ENCODE results near the gene ANK3. TPM values are rescaled to one million over a fixed set of nuclear protein-coding genes. Genes with fewer than 3 reads are reported as not detected.

The ANK3 gene
- total and polyA plus RNA-seq, 2 donors from 2014 or later: 38.2 to 214 TPM

- intact Hi-C loops (cut with DNase I): no loop called here
- Histone ChIP-seq H3K36me3 (ENCODE audit: control insufficient read depth in 2 of 3, insufficient read depth in 3 of 3, low read length in 3 of 3) (peaks cover 3 to 31% (median 4%) of the 10 kb centered on the region in 3 donors), H3K27ac (ENCODE audit: low read depth in 2 of 2, low read length in 2 of 2) (no peak overlapping the region), H3K9ac (ENCODE audit: low read length in 3 of 3) (no peak overlapping the region), H3K4me1 (ENCODE audit: control insufficient read depth in 2 of 3, insufficient read depth in 2 of 3, low read depth in 1 of 3, low read length in 3 of 3) (peaks cover 0 to 7% (median 0%) of the 10 kb centered on the region in 3 donors), H3K27me3 (ENCODE audit: control insufficient read depth, insufficient read depth, low read length) (no peaks in the 10 kb centered on the region), H3K4me3 (ENCODE audit: low read length in 3 of 3) (no peak overlapping the region), H3K9me3 (ENCODE audit: control insufficient read depth in 2 of 3, insufficient read depth in 1 of 3, low read length in 3 of 3) (no peaks in the 10 kb centered on the region)
- FAIRE-seq (no peak), DNase-seq (no peak)
- TF ChIP-seq CTCF (IDR thresholded peaks at IDR 0.05; ENCODE audit: borderline replicate concordance, extremely low read depth, insufficient read depth): no peak
Measured at GRCh38 chr10:60086862-60087261, 302.8 kb downstream of the ANK3 start.

GRCh38 chr10:60086421-60086820, 303.3 kb downstream of the ANK3 start:
- Histone ChIP-seq H3K4me3 (ENCODE audit: low read length in 3 of 3) (no peak overlapping the region), H3K27me3 (ENCODE audit: control insufficient read depth, insufficient read depth, low read length) (no peaks in the 10 kb centered on the region), H3K36me3 (ENCODE audit: control insufficient read depth in 2 of 3, insufficient read depth in 3 of 3, low read length in 3 of 3) (peaks cover 3 to 35% (median 4%) of the 10 kb centered on the region in 3 donors), H3K9me3 (ENCODE audit: control insufficient read depth in 2 of 3, insufficient read depth in 1 of 3, low read length in 3 of 3) (no peaks in the 10 kb centered on the region), H3K27ac (ENCODE audit: low read depth in 2 of 2, low read length in 2 of 2) (no peak overlapping the region), H3K9ac (ENCODE audit: low read length in 3 of 3) (no peak overlapping the region), H3K4me1 (ENCODE audit: control insufficient read depth in 2 of 3, insufficient read depth in 2 of 3, low read depth in 1 of 3, low read length in 3 of 3) (peaks cover 0 to 7% (median 0%) of the 10 kb centered on the region in 3 donors)
- intact Hi-C loops (cut with DNase I): no loop called here
- no peak for DNase-seq
- no peak for TF ChIP-seq CTCF (IDR thresholded peaks at IDR 0.05; ENCODE audit: borderline replicate concordance, extremely low read depth, insufficient read depth)
- no peak for FAIRE-seq

- Histone ChIP-seq H3K9me3 (ENCODE audit: control insufficient read depth in 2 of 3, insufficient read depth in 1 of 3, low read length in 3 of 3) (no peaks in the 10 kb centered on the region), H3K27ac (ENCODE audit: low read depth in 2 of 2, low read length in 2 of 2) (no peak overlapping the region), H3K36me3 (ENCODE audit: control insufficient read depth in 2 of 3, insufficient read depth in 3 of 3, low read length in 3 of 3) (peaks cover 3 to 62% (median 10%) of the 10 kb centered on the region in 3 donors), H3K4me1 (ENCODE audit: control insufficient read depth in 2 of 3, insufficient read depth in 2 of 3, low read depth in 1 of 3, low read length in 3 of 3) (peaks cover 0 to 4% (median 0%) of the 10 kb centered on the region in 3 donors), H3K27me3 (ENCODE audit: control insufficient read depth, insufficient read depth, low read length) (no peaks in the 10 kb centered on the region), H3K4me3 (ENCODE audit: low read length in 3 of 3) (no peak overlapping the region), H3K9ac (ENCODE audit: low read length in 3 of 3) (no peak overlapping the region)
- no peak for TF ChIP-seq CTCF (IDR thresholded peaks at IDR 0.05; ENCODE audit: borderline replicate concordance, extremely low read depth, insufficient read depth)
- intact Hi-C loops (cut with DNase I): no loop called here
- DNase-seq (no peak), FAIRE-seq (no peak)
Measured at GRCh38 chr10:60082744-60083344, 306.8 kb downstream of the ANK3 start.

GRCh38 chr10:60082341-60082740, 307.3 kb downstream of the ANK3 start:
- Histone ChIP-seq H3K9me3 (ENCODE audit: control insufficient read depth in 2 of 3, insufficient read depth in 1 of 3, low read length in 3 of 3) (no peaks in the 10 kb centered on the region), H3K4me3 (ENCODE audit: low read length in 3 of 3) (no peak overlapping the region), H3K27me3 (ENCODE audit: control insufficient read depth, insufficient read depth, low read length) (no peaks in the 10 kb centered on the region), H3K27ac (ENCODE audit: low read depth in 2 of 2, low read length in 2 of 2) (no peak overlapping the region), H3K36me3 (ENCODE audit: control insufficient read depth in 2 of 3, insufficient read depth in 3 of 3, low read length in 3 of 3) (peaks cover 3 to 60% (median 11%) of the 10 kb centered on the region in 3 donors), H3K9ac (ENCODE audit: low read length in 3 of 3) (no peak overlapping the region), H3K4me1 (ENCODE audit: control insufficient read depth in 2 of 3, insufficient read depth in 2 of 3, low read depth in 1 of 3, low read length in 3 of 3) (no peaks in the 10 kb centered on the region)
- no peak for TF ChIP-seq CTCF (IDR thresholded peaks at IDR 0.05; ENCODE audit: borderline replicate concordance, extremely low read depth, insufficient read depth)
- FAIRE-seq: no peak
- DNase-seq: no peak
- intact Hi-C loops (cut with DNase I): no loop called here

Measured in kidney (tissue), 14 donors.